ENCODE data around the gene STUM.

- TF ChIP-seq POLR2A (IDR thresholded peaks at IDR 0.05; ENCODE audit: low read depth, low read length), result no peak
- TF ChIP-seq POLR2AphosphoS5 (IDR thresholded peaks at IDR 0.05; ENCODE audit: low read depth, low read length), result no peak
- no peak for TF ChIP-seq TAF1 (IDR thresholded peaks at IDR 0.05; ENCODE audit: low read depth, low read length)
Measured at GRCh38 chr1:226553924-226554282, 5.3 kb downstream of the STUM start.

All from GM12891 (cell line).